ENCODE data around the gene HIVEP2. TPM values are rescaled to one million over a fixed set of nuclear protein-coding genes. Genes with fewer than 3 reads are reported as not detected.
A peak's percentile ranks its signal among the peaks of the same experiment; 100 is the strongest.

Gene HIVEP2
- total RNA-seq, 1 experiment from 2014 or later, result 9.1 TPM

GRCh38 chr6:142845624-142846458, 99.1 kb downstream of the HIVEP2 start:
- Histone ChIP-seq H3K9ac (ENCODE audit: low read length) (peak overlapping the region; percentile 87), H3K79me2 (ENCODE audit: low read length) (peaks cover 33% of the 10 kb centered on the region; the same call in 1 of the 2 replicates), H3K4me1 (ENCODE audit: insufficient read depth, low read length) (peaks cover 72% of the 10 kb centered on the region), H2AFZ (ENCODE audit: low read length) (no peak overlapping the region), H3K4me3 (ENCODE audit: low read length) (peak overlapping the region; percentile 64), H3K9me3 (ENCODE audit: low read length) (no peaks in the 10 kb centered on the region), H3F3A (ENCODE audit: low read length, unreplicated experiment) (no peaks in the 10 kb centered on the region), H3K36me3 (ENCODE audit: low read depth, low read length) (no peaks in the 10 kb centered on the region), H3K9me2 (replicated peaks; ENCODE audit: low read length) (no peaks in the 10 kb centered on the region), H3K4me2 (ENCODE audit: low read length) (peak overlapping the region; percentile 96), H4K20me1 (ENCODE audit: low read length) (no peaks in the 10 kb centered on the region), H3K27ac (ENCODE audit: low read length) (peak overlapping the region; percentile 98), H3K27me3 (ENCODE audit: low read length) (no peaks in the 10 kb centered on the region)
- ChIA-PET POLR2A (ENCODE audit: unreplicated experiment) (interaction anchor here (1.3 kb wide), 1 partner anchor 40 kb away, joined by 8 read pairs; no protein-coding TSS in a partner anchor), CTCF (no interaction called here)
- intact Hi-C loops (cut with micrococcal nuclease), result loop anchor here (2.0 to 10.0 kb wide), 3 partner anchors 39 to 151 kb away; no protein-coding TSS in a partner anchor
- no TSS peak for BruUV-seq (replicated peaks)
- no peak for TF ChIP-seq EZH2 (IDR thresholded peaks at IDR 0.05; ENCODE audit: low read length, unreplicated experiment)
- no peak for TF ChIP-seq EZH2phosphoT487 (IDR thresholded peaks at IDR 0.05; ENCODE audit: borderline replicate concordance, low read length)
- no peak for TF ChIP-seq CTCF (conservative IDR thresholded peaks at IDR 0.05; ENCODE audit: low read depth, low read length)
- DNase-seq (peak; percentile 80), ATAC-seq (peak; percentile 52)

GRCh38 chr6:142845143-142845571, 99.8 kb downstream of the HIVEP2 start:
- ATAC-seq, result peak; percentile 39
- H3K4me2 ChIP-seq (ENCODE audit: low read length), result peak overlapping the region; percentile 96
- peaks cover 26% of the 10 kb centered on the region; the same call in 1 of the 2 replicates for H3K79me2 ChIP-seq (ENCODE audit: low read length)
- ChIA-PET CTCF (no interaction called here), POLR2A (ENCODE audit: unreplicated experiment) (interaction anchor here (1.3 kb wide), 1 partner anchor 40 kb away, joined by 8 read pairs; no protein-coding TSS in a partner anchor)
- no peaks in the 10 kb centered on the region for H3K36me3 ChIP-seq (ENCODE audit: low read depth, low read length)
- peak overlapping the region; percentile 64 for H3K4me3 ChIP-seq (ENCODE audit: low read length)
- H2AFZ ChIP-seq (ENCODE audit: low read length), result no peak overlapping the region
- peaks cover 65% of the 10 kb centered on the region for H3K4me1 ChIP-seq (ENCODE audit: insufficient read depth, low read length)
- peak overlapping the region; percentile 87 for H3K9ac ChIP-seq (ENCODE audit: low read length)
- H3F3A ChIP-seq (ENCODE audit: low read length, unreplicated experiment), result no peaks in the 10 kb centered on the region
- H3K9me2 ChIP-seq (replicated peaks; ENCODE audit: low read length), result no peaks in the 10 kb centered on the region
- TSS peak; percentile 18 for BruUV-seq (replicated peaks)
- intact Hi-C loops (cut with micrococcal nuclease), result loop anchor here (2.0 to 10.0 kb wide), 3 partner anchors 40 to 150 kb away; no protein-coding TSS in a partner anchor
- H3K27me3 ChIP-seq (ENCODE audit: low read length), result no peaks in the 10 kb centered on the region
- H3K9me3 ChIP-seq (ENCODE audit: low read length), result no peaks in the 10 kb centered on the region
- peak; percentile 67 for DNase-seq
- TF ChIP-seq EZH2phosphoT487 (IDR thresholded peaks at IDR 0.05; ENCODE audit: borderline replicate concordance, low read length) (no peak), CTCF (conservative IDR thresholded peaks at IDR 0.05; ENCODE audit: low read depth, low read length) (no peak), EZH2 (IDR thresholded peaks at IDR 0.05; ENCODE audit: low read length, unreplicated experiment) (no peak)
- H3K27ac ChIP-seq (ENCODE audit: low read length), result peak overlapping the region; percentile 98
- no peaks in the 10 kb centered on the region for H4K20me1 ChIP-seq (ENCODE audit: low read length)

Measured in PC-3 (cell line).